ENCODE results near the gene ELP1. TPM values are rescaled to one million over a fixed set of nuclear protein-coding genes. Genes with fewer than 3 reads are reported as not detected.

The ELP1 gene
- total RNA-seq, 1 donor: 14.1 TPM

- Histone ChIP-seq H3K4me3 (ENCODE audit: low read length) (no peak overlapping the region), H3K4me1 (ENCODE audit: insufficient read depth, low read length) (no peaks in the 10 kb centered on the region), H3K27me3 (ENCODE audit: insufficient read depth, low read length) (no peaks in the 10 kb centered on the region), H3K9me3 (ENCODE audit: low read depth, low read length) (no peaks in the 10 kb centered on the region)
Observed at GRCh38 chr9:108876425-108876824, 57.5 kb downstream of the ELP1 start.

- no peaks in the 10 kb centered on the region for H3K27me3 ChIP-seq (ENCODE audit: insufficient read depth, low read length)
- H3K4me3 ChIP-seq (ENCODE audit: low read length): no peak overlapping the region
- no peaks in the 10 kb centered on the region for H3K4me1 ChIP-seq (ENCODE audit: insufficient read depth, low read length)
- no peaks in the 10 kb centered on the region for H3K9me3 ChIP-seq (ENCODE audit: low read depth, low read length)
Observed at GRCh38 chr9:108874058-108874788, 59.7 kb downstream of the ELP1 start.

- H3K27me3 ChIP-seq (ENCODE audit: insufficient read depth, low read length): no peaks in the 10 kb centered on the region
- H3K4me1 ChIP-seq (ENCODE audit: insufficient read depth, low read length): no peaks in the 10 kb centered on the region
- no peak overlapping the region for H3K4me3 ChIP-seq (ENCODE audit: low read length)
- H3K9me3 ChIP-seq (ENCODE audit: low read depth, low read length): no peaks in the 10 kb centered on the region
Observed at GRCh38 chr9:108869092-108869725, 64.7 kb downstream of the ELP1 start.

GRCh38 chr9:108867829-108868228, 66.1 kb downstream of the ELP1 start:
- Histone ChIP-seq H3K9me3 (ENCODE audit: low read depth, low read length) (no peaks in the 10 kb centered on the region), H3K27me3 (ENCODE audit: insufficient read depth, low read length) (no peaks in the 10 kb centered on the region), H3K4me1 (ENCODE audit: insufficient read depth, low read length) (no peaks in the 10 kb centered on the region), H3K4me3 (ENCODE audit: low read length) (no peak overlapping the region)

GRCh38 chr9:108867116-108867515, 66.8 kb downstream of the ELP1 start:
- H3K4me1 ChIP-seq (ENCODE audit: insufficient read depth, low read length): no peaks in the 10 kb centered on the region

GRCh38 chr9:108866001-108866420, 67.9 kb downstream of the ELP1 start:
- Histone ChIP-seq H3K4me3 (ENCODE audit: low read length) (no peak overlapping the region), H3K9me3 (ENCODE audit: low read depth, low read length) (no peaks in the 10 kb centered on the region), H3K4me1 (ENCODE audit: insufficient read depth, low read length) (no peaks in the 10 kb centered on the region), H3K27me3 (ENCODE audit: insufficient read depth, low read length) (no peaks in the 10 kb centered on the region)

More at GRCh38 chr9:108867116-108867515, 66.8 kb downstream of the ELP1 start:
- Histone ChIP-seq H3K9me3 (ENCODE audit: low read depth, low read length) (no peaks in the 10 kb centered on the region), H3K27me3 (ENCODE audit: insufficient read depth, low read length) (no peaks in the 10 kb centered on the region), H3K4me3 (ENCODE audit: low read length) (no peak overlapping the region)

- no peaks in the 10 kb centered on the region for H3K27me3 ChIP-seq (ENCODE audit: insufficient read depth, low read length)
- no peak overlapping the region for H3K4me3 ChIP-seq (ENCODE audit: low read length)
- no peaks in the 10 kb centered on the region for H3K4me1 ChIP-seq (ENCODE audit: insufficient read depth, low read length)
- H3K9me3 ChIP-seq (ENCODE audit: low read depth, low read length): no peaks in the 10 kb centered on the region
Observed at GRCh38 chr9:108865037-108865436, 68.9 kb downstream of the ELP1 start.

GRCh38 chr9:108864446-108864845, 69.5 kb downstream of the ELP1 start:
- H3K4me1 ChIP-seq (ENCODE audit: insufficient read depth, low read length): no peaks in the 10 kb centered on the region
- H3K27me3 ChIP-seq (ENCODE audit: insufficient read depth, low read length): no peaks in the 10 kb centered on the region
- H3K4me3 ChIP-seq (ENCODE audit: low read length): no peak overlapping the region
- H3K9me3 ChIP-seq (ENCODE audit: low read depth, low read length): no peaks in the 10 kb centered on the region

GRCh38 chr9:108863891-108864290, 70.0 kb downstream of the ELP1 start:
- H3K9me3 ChIP-seq (ENCODE audit: low read depth, low read length): no peaks in the 10 kb centered on the region

GRCh38 chr9:108861997-108862396, 71.9 kb downstream of the ELP1 start, which contains the start of gene ACTL7A:
Gene ACTL7A, plus strand, starts transcription at chr9:108862266. Its CDS starts 57 bp downstream, at chr9:108862323.
- Histone ChIP-seq H3K4me1 (ENCODE audit: insufficient read depth, low read length) (no peaks in the 10 kb centered on the region), H3K4me3 (ENCODE audit: low read length) (no peak within 1 kb of the TSS), H3K9me3 (ENCODE audit: low read depth, low read length) (no peaks in the 10 kb centered on the region), H3K27me3 (ENCODE audit: insufficient read depth, low read length) (no peaks in the 10 kb centered on the region)

More at GRCh38 chr9:108863891-108864290, 70.0 kb downstream of the ELP1 start:
- Histone ChIP-seq H3K27me3 (ENCODE audit: insufficient read depth, low read length) (no peaks in the 10 kb centered on the region), H3K4me3 (ENCODE audit: low read length) (no peak overlapping the region), H3K4me1 (ENCODE audit: insufficient read depth, low read length) (no peaks in the 10 kb centered on the region)

- H3K9me3 ChIP-seq (ENCODE audit: low read depth, low read length): no peaks in the 10 kb centered on the region
- H3K4me3 ChIP-seq (ENCODE audit: low read length): no peak overlapping the region
- H3K27me3 ChIP-seq (ENCODE audit: insufficient read depth, low read length): no peaks in the 10 kb centered on the region
- H3K4me1 ChIP-seq (ENCODE audit: insufficient read depth, low read length): no peaks in the 10 kb centered on the region
Observed at GRCh38 chr9:108861464-108861863, 72.5 kb downstream of the ELP1 start.

- H3K4me1 ChIP-seq (ENCODE audit: insufficient read depth, low read length): no peaks in the 10 kb centered on the region
- H3K9me3 ChIP-seq (ENCODE audit: low read depth, low read length): no peaks in the 10 kb centered on the region
- H3K27me3 ChIP-seq (ENCODE audit: insufficient read depth, low read length): no peaks in the 10 kb centered on the region
- no peak overlapping the region for H3K4me3 ChIP-seq (ENCODE audit: low read length)
Observed at GRCh38 chr9:108860764-108861163, 73.2 kb downstream of the ELP1 start.

- H3K27me3 ChIP-seq (ENCODE audit: insufficient read depth, low read length): no peaks in the 10 kb centered on the region
- no peaks in the 10 kb centered on the region for H3K4me1 ChIP-seq (ENCODE audit: insufficient read depth, low read length)
- no peaks in the 10 kb centered on the region for H3K9me3 ChIP-seq (ENCODE audit: low read depth, low read length)
- H3K4me3 ChIP-seq (ENCODE audit: low read length): no peak overlapping the region
Observed at GRCh38 chr9:108860354-108860753, 73.6 kb downstream of the ELP1 start.

- Histone ChIP-seq H3K27me3 (ENCODE audit: insufficient read depth, low read length) (no peaks in the 10 kb centered on the region), H3K9me3 (ENCODE audit: low read depth, low read length) (no peaks in the 10 kb centered on the region), H3K4me3 (ENCODE audit: low read length) (no peak overlapping the region), H3K4me1 (ENCODE audit: insufficient read depth, low read length) (no peaks in the 10 kb centered on the region)
Observed at GRCh38 chr9:108859459-108860114, 74.3 kb downstream of the ELP1 start.

- Histone ChIP-seq H3K9me3 (ENCODE audit: low read depth, low read length) (no peaks in the 10 kb centered on the region), H3K4me1 (ENCODE audit: insufficient read depth, low read length) (no peaks in the 10 kb centered on the region), H3K27me3 (ENCODE audit: insufficient read depth, low read length) (no peaks in the 10 kb centered on the region), H3K4me3 (ENCODE audit: low read length) (no peak overlapping the region)
Observed at GRCh38 chr9:108857572-108857971, 76.4 kb downstream of the ELP1 start.

Data from mononuclear cell (primary cell).